Articular chondrocyte of knee joint (primary cell): ENCODE results near the gene PCDH20. TPM values are rescaled to one million over a fixed set of nuclear protein-coding genes. Genes with fewer than 3 reads are reported as not detected.

ENCODE experiments used
- total RNA-seq: library from RNA; depleted of rRNA; stranded (reverse); fragments of >200 nt; gene quantifications from 2 replicates; pipeline ENCODE4 v1.2.3, GENCODE V29; 2012

Gene PCDH20, protein sequence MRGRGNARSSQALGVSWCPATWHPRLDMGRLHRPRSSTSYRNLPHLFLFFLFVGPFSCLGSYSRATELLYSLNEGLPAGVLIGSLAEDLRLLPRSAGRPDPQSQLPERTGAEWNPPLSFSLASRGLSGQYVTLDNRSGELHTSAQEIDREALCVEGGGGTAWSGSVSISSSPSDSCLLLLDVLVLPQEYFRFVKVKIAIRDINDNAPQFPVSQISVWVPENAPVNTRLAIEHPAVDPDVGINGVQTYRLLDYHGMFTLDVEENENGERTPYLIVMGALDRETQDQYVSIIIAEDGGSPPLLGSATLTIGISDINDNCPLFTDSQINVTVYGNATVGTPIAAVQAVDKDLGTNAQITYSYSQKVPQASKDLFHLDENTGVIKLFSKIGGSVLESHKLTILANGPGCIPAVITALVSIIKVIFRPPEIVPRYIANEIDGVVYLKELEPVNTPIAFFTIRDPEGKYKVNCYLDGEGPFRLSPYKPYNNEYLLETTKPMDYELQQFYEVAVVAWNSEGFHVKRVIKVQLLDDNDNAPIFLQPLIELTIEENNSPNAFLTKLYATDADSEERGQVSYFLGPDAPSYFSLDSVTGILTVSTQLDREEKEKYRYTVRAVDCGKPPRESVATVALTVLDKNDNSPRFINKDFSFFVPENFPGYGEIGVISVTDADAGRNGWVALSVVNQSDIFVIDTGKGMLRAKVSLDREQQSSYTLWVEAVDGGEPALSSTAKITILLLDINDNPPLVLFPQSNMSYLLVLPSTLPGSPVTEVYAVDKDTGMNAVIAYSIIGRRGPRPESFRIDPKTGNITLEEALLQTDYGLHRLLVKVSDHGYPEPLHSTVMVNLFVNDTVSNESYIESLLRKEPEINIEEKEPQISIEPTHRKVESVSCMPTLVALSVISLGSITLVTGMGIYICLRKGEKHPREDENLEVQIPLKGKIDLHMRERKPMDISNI
- total RNA-seq = not detected in 2 replicates

DNA sequence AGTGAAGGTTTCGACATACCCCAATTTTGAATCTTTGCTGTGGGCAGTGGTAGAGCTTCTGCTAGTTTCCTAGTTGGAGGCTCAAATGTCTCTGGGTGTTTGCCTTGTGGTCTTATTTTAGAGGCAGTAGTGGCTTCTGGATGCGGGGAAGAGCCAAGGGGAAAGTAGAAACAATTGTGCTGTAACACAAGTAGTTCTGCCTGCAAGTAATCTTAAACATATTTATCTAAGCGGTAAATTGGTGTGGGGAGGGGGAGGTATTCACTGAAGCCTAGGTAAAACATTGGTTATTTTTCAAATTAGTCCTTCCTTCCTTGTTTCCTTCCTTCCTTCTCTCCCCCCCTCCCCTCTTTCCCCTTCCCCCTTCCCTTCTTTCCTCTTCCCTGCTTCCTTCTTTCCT, at the start of gene PCDH20:
Gene PCDH20, minus strand, starts transcription at position 101 of the 400 bp plus-strand sequence. CDS start 691 bp downstream, outside the sequence.

